Activated CD8-positive, alpha-beta memory T cell treated with anti-CD3 and anti-CD28 coated beads for 36 hours (primary cell): ENCODE data around the gene SLC9A8. TPM values are rescaled to one million over a fixed set of nuclear protein-coding genes. Genes with fewer than 3 reads are reported as not detected.
"Not testable (repeated sequence)": the region's sequence is repeated elsewhere in the genome, so short reads cannot be mapped to it uniquely, and the experiment has no call there.

ENCODE experiments used
- CTCF ChIA-PET: fragments of 350-600 bp; sonication (Branson Sonifier 250); formaldehyde crosslinking; loops from one replicate; lab custom pipeline; 2021; ENCODE audit warnings: antibody characterized with exemption; lab: Charles Lee
- POLR2A ChIA-PET: fragments of 350-600 bp; sonication (Branson Sonifier 250); formaldehyde crosslinking; loops from one replicate; lab custom pipeline; 2021; ENCODE audit warnings: antibody characterized with exemption; lab: Charles Lee
- total RNA-seq, 2 experiments: library from RNA; stranded (reverse); gene quantifications; one replicate each; pipeline ENCODE4 v1.2.3, GENCODE V29; 2021

SLC9A8 gene
- total RNA-seq, 2 experiments from 2014 or later = 8.6 to 10.0 TPM

DNA sequence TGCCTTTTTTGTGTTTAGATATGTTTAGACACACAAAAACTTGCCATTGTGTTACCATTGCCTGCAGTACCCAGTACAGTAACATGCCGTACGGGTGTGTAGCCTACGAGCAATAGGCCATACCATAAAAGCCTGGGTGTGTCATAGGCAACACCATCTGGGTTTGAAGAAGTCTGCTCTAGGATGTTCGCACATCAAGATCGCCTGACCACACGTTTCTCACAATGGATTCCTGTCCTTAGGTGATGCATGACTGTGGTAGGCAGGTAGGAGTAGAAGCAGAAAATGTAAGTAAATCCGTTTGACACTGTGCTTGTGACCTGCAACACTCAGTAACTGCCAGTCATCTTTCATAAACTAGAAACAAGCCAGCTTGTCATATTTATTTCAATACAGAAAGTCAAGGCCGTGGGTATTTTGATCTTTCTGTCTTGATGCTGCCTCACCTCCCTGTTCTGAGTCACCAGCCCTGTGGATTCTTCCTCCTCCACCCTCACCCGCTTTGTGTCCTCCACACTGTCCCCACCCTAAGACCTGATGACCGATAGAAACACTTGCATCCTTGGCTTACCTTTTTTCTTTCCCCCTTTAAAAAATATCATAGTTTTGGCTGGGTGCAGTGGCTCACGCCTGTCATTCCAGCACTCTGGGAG lies 7.3 kb upstream of the SLC9A8 start:
- POLR2A ChIA-PET = not testable (repeated sequence)
- CTCF ChIA-PET = interaction anchor here (0.5 kb wide), 1 partner anchor 121 kb away, joined by 4 read pairs; no protein-coding TSS in a partner anchor

DNA sequence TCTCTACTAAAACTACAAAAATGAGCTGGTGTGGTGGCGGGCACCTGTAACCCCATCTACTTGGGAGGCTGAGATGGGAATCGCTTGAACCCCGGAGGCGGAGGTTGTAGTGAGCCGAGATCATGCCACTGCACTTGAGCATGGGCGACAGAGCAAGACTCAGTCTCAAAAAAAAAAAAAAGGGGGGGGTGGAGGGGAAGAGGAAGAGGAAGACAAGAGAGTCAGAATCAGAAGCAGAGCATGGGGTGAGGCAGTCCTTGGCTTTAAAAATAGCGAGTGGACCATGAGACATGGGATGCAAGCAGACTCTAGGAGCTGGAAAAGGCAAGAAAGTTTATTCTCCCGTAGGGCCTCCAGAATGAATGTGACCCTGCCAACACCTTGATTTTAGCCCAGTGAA lies 3.9 kb upstream of the SLC9A8 start:
- CTCF ChIA-PET = interaction anchor here (0.7 to 1.1 kb wide), 2 partner anchors 104 to 157 kb away, joined by 3 read pairs; no protein-coding TSS in a partner anchor
- POLR2A ChIA-PET = interaction anchor here (0.6 kb wide), 1 partner anchor 646 kb away, joined by 6 read pairs; no protein-coding TSS in a partner anchor

- CTCF ChIA-PET = interaction anchor here (0.7 to 1.6 kb wide), 2 partner anchors 36 to 74 kb away, joined by 3 to 4 read pairs; no protein-coding TSS in a partner anchor
- POLR2A ChIA-PET = no interaction called here
Measured at GRCh38 chr20:49809803-49810359, 2.7 kb upstream of the SLC9A8 start.

- ChIA-PET POLR2A (no interaction called here), CTCF (interaction anchor here (0.7 to 1.6 kb wide), 2 partner anchors 35 to 73 kb away, joined by 3 to 4 read pairs; no protein-coding TSS in a partner anchor)
Measured at GRCh38 chr20:49810491-49811190, 2.0 kb upstream of the SLC9A8 start.

DNA sequence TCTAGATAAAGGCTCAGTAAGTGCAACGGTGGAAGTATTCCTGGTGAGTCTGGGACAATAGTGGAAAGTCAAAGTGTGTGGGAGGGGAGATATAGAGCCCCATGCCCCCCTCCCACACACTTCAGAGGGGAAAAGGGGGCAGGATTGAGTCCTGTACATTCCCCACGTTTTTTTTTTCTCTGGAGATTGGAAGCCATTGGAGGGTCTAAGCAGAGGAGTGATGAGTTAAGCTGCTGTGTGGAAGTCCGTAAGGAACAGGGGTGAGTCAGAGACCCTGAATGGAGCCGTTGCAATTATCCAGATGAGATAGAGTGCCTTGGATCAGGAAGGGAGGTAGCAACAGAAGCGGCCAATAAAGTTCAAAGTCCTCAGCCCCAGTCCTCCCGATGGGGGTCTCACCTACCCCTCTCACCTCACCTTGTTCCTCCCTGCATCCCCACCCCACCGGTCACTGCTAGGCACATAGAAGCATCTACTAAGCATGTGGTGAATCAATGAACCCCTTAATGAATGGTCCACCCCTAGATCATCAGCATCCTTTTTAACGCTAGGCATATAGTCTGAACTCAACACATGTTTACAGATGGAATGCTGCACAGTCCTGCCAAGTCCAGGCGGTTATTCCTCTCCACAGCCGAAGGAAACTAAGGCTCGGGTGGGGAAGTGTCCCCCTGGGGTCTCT lies 662 bp upstream of the SLC9A8 start:
- ChIA-PET CTCF (no interaction called here), POLR2A (no interaction called here)

DNA sequence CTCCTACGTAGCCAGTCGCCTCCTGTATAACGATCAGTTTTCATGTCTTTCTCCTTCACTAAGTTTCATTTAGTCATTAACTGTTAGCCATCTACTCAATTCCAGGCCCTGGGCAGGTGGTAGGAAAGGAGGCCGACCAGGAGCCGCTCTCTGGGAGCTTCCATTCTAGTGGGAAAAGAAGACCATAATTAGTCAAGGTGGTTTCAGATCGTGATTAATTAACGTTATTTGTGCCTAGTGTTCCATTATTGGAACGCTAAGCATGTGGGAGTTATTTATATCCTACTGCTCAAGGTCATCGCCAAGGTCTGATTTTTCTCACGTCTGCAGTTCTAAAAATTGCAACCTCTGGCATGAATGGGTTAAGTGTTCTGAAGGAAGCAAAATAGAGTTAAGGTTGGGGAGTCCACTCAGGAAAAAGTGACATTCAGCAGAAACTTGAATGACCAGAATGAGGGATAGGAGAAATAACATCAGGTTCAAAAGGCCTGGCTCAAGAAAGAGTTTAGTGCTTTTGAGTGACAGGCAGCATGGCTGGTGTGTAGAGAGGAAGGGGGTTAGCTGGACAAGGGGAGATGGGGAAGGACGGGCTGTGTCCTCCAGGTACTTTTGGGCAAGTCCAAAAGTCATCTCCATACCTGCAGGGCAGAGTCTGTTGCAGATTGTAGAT lies 812 bp downstream of the SLC9A8 start:
- CTCF ChIA-PET = interaction anchor here (0.8 kb wide), 1 partner anchor 8 kb away, joined by 3 read pairs; no protein-coding TSS in a partner anchor

DNA sequence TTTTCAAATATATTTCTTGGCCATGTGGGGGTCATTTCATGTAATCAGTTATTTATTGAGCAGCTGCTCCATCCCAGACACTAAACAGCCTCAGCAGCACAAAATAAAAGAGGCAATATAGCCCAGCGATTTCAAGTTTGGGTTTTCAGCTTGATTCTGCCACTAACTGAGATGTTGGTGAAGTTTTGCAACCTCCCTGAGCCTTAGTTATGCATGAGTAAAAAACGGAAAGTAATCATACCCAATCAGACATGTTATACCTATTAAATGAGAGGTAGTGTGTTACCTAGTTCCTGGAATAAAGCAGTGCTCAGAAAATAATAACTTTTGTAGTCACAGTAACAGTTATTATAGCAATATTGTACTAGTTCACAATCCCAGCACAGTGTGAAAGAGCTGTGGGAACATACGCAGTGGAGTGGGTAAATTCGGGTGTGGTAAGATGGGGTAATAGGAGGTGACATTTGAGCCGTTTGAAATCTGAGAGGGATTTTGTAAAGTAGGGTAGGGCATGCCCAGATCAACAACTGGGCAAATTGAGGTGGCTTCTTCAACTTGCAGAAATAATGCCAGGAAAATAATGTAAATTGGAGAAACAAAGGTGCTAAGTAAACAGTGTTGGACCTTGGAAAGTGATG lies 1.5 kb downstream of the SLC9A8 start:
- ChIA-PET CTCF (no interaction called here), POLR2A (no interaction called here)

More for the DNA sequence above, 812 bp downstream of the SLC9A8 start:
- POLR2A ChIA-PET = interaction anchor here (0.5 to 1.0 kb wide), 4 partner anchors 62 to 202 kb away, joined by 3 to 6 read pairs (median 3); no protein-coding TSS in a partner anchor

GRCh38 chr20:49818816-49819215 lies 6.2 kb downstream of the SLC9A8 start:
- ChIA-PET POLR2A (interaction anchor here (0.7 kb wide), 1 partner anchor 40 kb away, joined by 12 read pairs; no protein-coding TSS in a partner anchor), CTCF (no interaction called here)

GRCh38 chr20:49819702-49820101 lies 7.1 kb downstream of the SLC9A8 start:
- CTCF ChIA-PET = no interaction called here
- POLR2A ChIA-PET = no interaction called here

GRCh38 chr20:49821381-49821780 lies 8.8 kb downstream of the SLC9A8 start:
- ChIA-PET POLR2A (interaction anchor here (0.8 kb wide), 1 partner anchor 180 kb away, joined by 3 read pairs; no protein-coding TSS in a partner anchor), CTCF (interaction anchor here (0.9 to 1.2 kb wide), 2 partner anchors 8 to 104 kb away, joined by 3 read pairs; partner anchors contain the start of gene SLC9A8)

DNA sequence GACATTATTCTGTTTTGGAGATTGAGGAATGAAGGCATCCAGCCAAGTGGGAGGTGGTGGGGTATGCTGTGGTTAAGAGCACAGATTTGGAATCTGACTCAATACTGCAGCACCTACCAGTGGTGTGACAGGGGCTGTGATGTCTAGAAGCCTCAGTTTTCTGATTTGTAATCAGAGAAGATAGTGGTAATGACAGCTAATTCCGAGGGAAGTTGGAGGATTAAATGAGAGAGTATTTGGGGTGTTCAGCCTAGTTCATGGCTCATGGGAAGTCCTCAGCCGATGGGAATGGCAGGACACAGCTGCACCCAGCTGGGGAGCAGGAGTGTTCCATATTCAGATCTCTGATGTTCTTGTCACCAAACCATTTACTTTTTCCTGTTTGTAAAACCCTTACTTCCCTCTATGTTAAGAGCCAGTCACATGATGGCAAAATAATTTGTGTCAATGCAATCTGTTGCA lies 9.3 kb downstream of the SLC9A8 start:
- POLR2A ChIA-PET = no interaction called here

GRCh38 chr20:49823152-49823847 lies 10.7 kb downstream of the SLC9A8 start:
- ChIA-PET CTCF (interaction anchor here (0.9 to 1.5 kb wide), 2 partner anchors 47 to 215 kb away, joined by 3 read pairs; no protein-coding TSS in a partner anchor), POLR2A (no interaction called here)

More for the DNA sequence above, 9.3 kb downstream of the SLC9A8 start:
- CTCF ChIA-PET = interaction anchor here (0.9 to 1.2 kb wide), 2 partner anchors 9 to 104 kb away, joined by 3 read pairs; partner anchors contain the start of gene SLC9A8

DNA sequence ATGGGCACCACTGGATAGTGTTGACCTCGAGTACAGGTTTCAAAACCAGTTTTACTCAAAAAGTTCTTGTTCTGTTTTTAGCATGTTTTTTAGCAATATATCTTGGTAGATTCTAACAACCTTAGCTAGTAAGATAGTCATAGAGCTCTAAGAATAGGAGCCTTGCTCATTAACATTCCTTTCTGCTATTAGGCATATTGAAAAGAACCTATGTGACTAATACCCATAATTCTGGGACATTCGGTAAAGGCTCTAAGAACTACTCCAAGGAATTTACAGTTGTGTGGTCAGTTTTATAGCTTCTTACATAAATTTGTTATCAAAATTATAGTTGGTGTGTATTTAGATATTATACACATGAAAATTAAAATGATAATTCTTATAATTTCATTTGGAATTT lies 11.6 kb downstream of the SLC9A8 start:
- CTCF ChIA-PET = interaction anchor here (0.6 to 1.5 kb wide), 2 partner anchors 92 to 216 kb away, joined by 3 read pairs; no protein-coding TSS in a partner anchor
- POLR2A ChIA-PET = no interaction called here

DNA sequence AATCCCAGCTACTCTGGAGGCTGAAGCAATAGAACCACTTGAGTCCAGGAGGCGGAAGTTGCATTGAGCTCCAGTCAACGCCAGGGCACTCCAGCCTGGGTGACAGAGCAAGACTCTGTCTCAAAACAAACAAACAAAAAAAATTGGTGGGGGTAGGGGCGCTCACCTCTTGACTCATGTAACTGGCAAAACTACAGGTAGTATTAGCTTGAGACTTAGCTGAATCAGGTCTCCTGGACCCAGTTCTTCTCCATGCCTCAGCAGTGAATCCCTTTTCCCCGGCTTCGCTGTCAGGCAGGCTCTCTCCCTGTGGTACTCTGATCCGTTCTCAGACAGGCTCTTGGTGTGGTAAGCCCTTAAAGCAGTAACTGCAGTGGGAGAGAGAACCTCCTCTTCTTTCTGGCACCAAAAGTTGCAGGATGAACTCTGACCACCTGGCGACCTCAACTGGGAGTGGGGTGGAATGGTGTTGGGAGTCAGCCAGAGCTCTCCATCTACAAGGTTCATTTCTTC lies 12.9 kb downstream of the SLC9A8 start:
- ChIA-PET POLR2A (no interaction called here), CTCF (interaction anchor here (1.0 kb wide), 1 partner anchor 182 kb away, joined by 3 read pairs; no protein-coding TSS in a partner anchor)

GRCh38 chr20:49831022-49831769 lies 18.6 kb downstream of the SLC9A8 start:
- POLR2A ChIA-PET = no interaction called here
- CTCF ChIA-PET = no interaction called here
